Neural cell (in vitro differentiated cells): ENCODE results near the gene TMEM134. TPM values are rescaled to one million over a fixed set of nuclear protein-coding genes. Genes with fewer than 3 reads are reported as not detected.

Source experiments
- H2AFZ ChIP-seq: fragments of 200-600, 300-800 bp; sonication (generic), shearing (Covaris generic); 2 replicates; pipeline ENCODE4 v1.6.0; 2014; ENCODE audit warnings: low read depth, mild to moderate bottlenecking, antibody characterized with exemption, low read length, moderate library complexity
- H3F3A ChIP-seq: fragments of 200-600 bp; shearing (Covaris generic); 2 replicates; pipeline ENCODE4 v1.6.1; 2016; ENCODE audit warnings: mild to moderate bottlenecking, moderate library complexity, mixed read lengths, antibody characterized with exemption, low read length; ENCODE audit not compliant: insufficient read depth, poor library complexity, severe bottlenecking
- H3K27ac ChIP-seq: fragments of 200-600, 300-800 bp; sonication (generic), shearing (Covaris generic); 2 replicates; pipeline ENCODE4 v1.5.1; 2014; ENCODE audit warnings: mild to moderate bottlenecking, low read length, moderate library complexity
- H3K27me3 ChIP-seq: fragments of 300-800, 200-600 bp; sonication (generic), shearing (Covaris generic); 2 replicates; pipeline ENCODE4 v1.6.0; 2014; ENCODE audit warnings: mild to moderate bottlenecking, low read depth, low read length, moderate library complexity; ENCODE audit not compliant: insufficient read depth
- H3K36me3 ChIP-seq: fragments of 300-800, 200-600 bp; sonication (generic), shearing (Covaris generic); 2 replicates; pipeline ENCODE4 v1.5.1; 2014; ENCODE audit warnings: mild to moderate bottlenecking, antibody characterized with exemption, low read length, moderate library complexity; ENCODE audit not compliant: insufficient read depth
- H3K4me2 ChIP-seq: fragments of 300-800, 200-600 bp; sonication (generic), shearing (Covaris generic); 2 replicates; pipeline ENCODE4 v1.6.0; 2014; ENCODE audit warnings: mild to moderate bottlenecking, low read length
- H3K4me3 ChIP-seq: fragments of 300-800, 200-600 bp; sonication (generic), shearing (Covaris generic); 2 replicates; pipeline ENCODE4 v1.5.1; 2014; ENCODE audit warnings: mild to moderate bottlenecking, low read length, moderate library complexity
- H3K79me2 ChIP-seq: fragments of 200-600 bp; shearing (Covaris generic); replicated peaks from 2 replicates; pipeline ENCODE4 v1.6.0; 2014; ENCODE audit warnings: mild to moderate bottlenecking, low read length, moderate library complexity; ENCODE audit not compliant: insufficient read depth
- H3K9ac ChIP-seq: fragments of 300-800, 200-600 bp; sonication (generic), shearing (Covaris generic); 2 replicates; pipeline ENCODE4 v1.6.1; 2016; ENCODE audit warnings: mild to moderate bottlenecking, low read length, mixed read lengths
- H3K9me2 ChIP-seq: fragments of 200-600 bp; shearing (Covaris generic); 2 replicates; pipeline ENCODE4 v1.6.1; 2016; ENCODE audit warnings: mild to moderate bottlenecking, low read length, mixed read lengths; ENCODE audit not compliant: insufficient read depth
- H3K9me3 ChIP-seq: fragments of 200-600, 300-800 bp; sonication (generic), shearing (Covaris generic); 2 replicates; pipeline ENCODE4 v1.6.1; 2016; ENCODE audit warnings: mild to moderate bottlenecking, mixed run types, low read length, moderate library complexity, mixed read lengths
- H4K20me1 ChIP-seq: fragments of 200-600 bp; shearing (Covaris generic); 2 replicates; pipeline ENCODE4 v1.6.1; 2016; ENCODE audit warnings: mild to moderate bottlenecking, mixed run types; ENCODE audit not compliant: insufficient read depth
- CTCF ChIP-seq: fragments of 450-650 bp; IDR thresholded peaks from 2 replicates; pipeline ENCODE4 v1.5.1; 2014; ENCODE audit warnings: antibody characterized with exemption, mild to moderate bottlenecking, moderate library complexity; ENCODE audit not compliant: poor library complexity, severe bottlenecking
- EP300 ChIP-seq: fragments of 450-650 bp; conservative IDR thresholded peaks from 2 replicates; pipeline ENCODE4 v1.6.1; 2014; ENCODE audit warnings: antibody characterized with exemption, mild to moderate bottlenecking, moderate library complexity; ENCODE audit not compliant: poor library complexity, severe bottlenecking
- EZH2 ChIP-seq: fragments of 200-600, 300-800 bp; shearing (Covaris generic), sonication (generic); IDR thresholded peaks from 2 replicates; pipeline ENCODE4 v1.6.1; 2014; ENCODE audit warnings: antibody characterized with exemption, low read length, borderline replicate concordance, mild to moderate bottlenecking; ENCODE audit not compliant: insufficient read depth, poor library complexity, severe bottlenecking
- MXI1 ChIP-seq: fragments of 450-650 bp; conservative IDR thresholded peaks from 2 replicates; pipeline ENCODE4 v1.6.1; 2014; ENCODE audit warnings: antibody characterized with exemption, mild to moderate bottlenecking; ENCODE audit not compliant: poor library complexity, severe bottlenecking
- POLR2AphosphoS5 ChIP-seq: IDR thresholded peaks from 2 replicates; pipeline ENCODE4 v1.6.1; 2012
- RAD21 ChIP-seq: fragments of 450-650 bp; conservative IDR thresholded peaks from 2 replicates; pipeline ENCODE4 v1.6.1; 2014; ENCODE audit warnings: antibody characterized with exemption, mild to moderate bottlenecking, moderate library complexity
- REST ChIP-seq: IDR thresholded peaks from 2 replicates; pipeline ENCODE4 v1.6.1; 2012; ENCODE audit warnings: borderline replicate concordance
- SMC3 ChIP-seq: fragments of 450-650 bp; conservative IDR thresholded peaks from 2 replicates; pipeline ENCODE4 v1.6.1; 2014; ENCODE audit warnings: antibody characterized with exemption, mild to moderate bottlenecking, moderate library complexity; ENCODE audit not compliant: poor library complexity
- TAF1 ChIP-seq: IDR thresholded peaks from 2 replicates; pipeline ENCODE4 v1.6.1; 2012; ENCODE audit warnings: low read depth
- polyA plus RNA-seq: library from polyadenylated mRNA; depleted of rRNA; stranded (reverse); fragments of >200 nt; gene quantifications from 2 replicates; pipeline ENCODE4 v1.2.3, GENCODE V29; 2014

TMEM134 gene
- polyA plus RNA-seq, 1 donor from 2014 or later, result 50.3 TPM

- Histone ChIP-seq H3K36me3 (no peaks in the 10 kb centered on the region), H3K79me2 (no peaks in the 10 kb centered on the region), H3K9me2 (no peaks in the 10 kb centered on the region), H3K9me3 (no peaks in the 10 kb centered on the region), H3K9ac (no peak overlapping the region), H2AFZ (no peak overlapping the region), H4K20me1 (no peaks in the 10 kb centered on the region), H3F3A (no peaks in the 10 kb centered on the region), H3K27me3 (peaks cover 21% of the 10 kb centered on the region), H3K4me2 (no peak overlapping the region), H3K4me3 (no peak overlapping the region), H3K27ac (no peak overlapping the region)
- TF ChIP-seq SMC3 (no peak), EZH2 (no peak), RAD21 (no peak), POLR2AphosphoS5 (no peak), CTCF (no peak), MXI1 (no peak), TAF1 (no peak), EP300 (no peak), REST (no peak)
Measured at GRCh38 chr11:67419325-67420049, 49.6 kb downstream of the TMEM134 start.

- peaks cover 23% of the 10 kb centered on the region for H3K27me3 ChIP-seq
- no peak overlapping the region for H3K4me2 ChIP-seq
- H3K79me2 ChIP-seq, result no peaks in the 10 kb centered on the region
- H4K20me1 ChIP-seq, result no peaks in the 10 kb centered on the region
- H3K27ac ChIP-seq, result no peak overlapping the region
- no peaks in the 10 kb centered on the region for H3K36me3 ChIP-seq
- no peak overlapping the region for H3K4me3 ChIP-seq
- no peaks in the 10 kb centered on the region for H3K9me2 ChIP-seq
- H3K9ac ChIP-seq, result no peak overlapping the region
- H2AFZ ChIP-seq, result no peak overlapping the region
- TF ChIP-seq EP300 (no peak), POLR2AphosphoS5 (no peak), MXI1 (no peak), CTCF (no peak), SMC3 (no peak), EZH2 (no peak)
- no peaks in the 10 kb centered on the region for H3K9me3 ChIP-seq
- H3F3A ChIP-seq, result no peaks in the 10 kb centered on the region
Measured at GRCh38 chr11:67418476-67419281, 50.4 kb downstream of the TMEM134 start.
